H9 (cell line): Measurements from ENCODE around the gene IDH3B. TPM values are rescaled to one million over a fixed set of nuclear protein-coding genes. Genes with fewer than 3 reads are reported as not detected.

Experiments used
- DNase-seq: peaks from one replicate; pipeline ENCODE4 v3.0.0-alpha.2; 2017
- H2AFZ ChIP-seq: one replicate; pipeline ENCODE4 v1.6.1; 2013; ENCODE audit warnings: mild to moderate bottlenecking, low read length, control low read depth, moderate library complexity
- H2AK5ac ChIP-seq: 2 replicates; pipeline ENCODE4 v1.6.1; 2013; ENCODE audit warnings: low read length, control low read depth, mixed read lengths; ENCODE audit not compliant: insufficient read length
- H2BK120ac ChIP-seq: one replicate; pipeline ENCODE4 v1.6.1; 2013; ENCODE audit warnings: low read depth, mild to moderate bottlenecking, low read length, control low read depth, inconsistent platforms; ENCODE audit not compliant: poor library complexity, severe bottlenecking
- H2BK12ac ChIP-seq: 2 replicates; pipeline ENCODE4 v1.6.1; 2013; ENCODE audit warnings: low read length, control low read depth, mixed read lengths, low read depth; ENCODE audit not compliant: insufficient read length
- H2BK15ac ChIP-seq: 2 replicates; pipeline ENCODE4 v1.6.1; 2013; ENCODE audit warnings: low read depth, low read length, control low read depth
- H2BK20ac ChIP-seq: one replicate; pipeline ENCODE4 v1.6.1; 2013; ENCODE audit warnings: low read depth, mild to moderate bottlenecking, low read length, control low read depth, inconsistent platforms; ENCODE audit not compliant: poor library complexity, severe bottlenecking
- H2BK5ac ChIP-seq: 2 replicates; pipeline ENCODE4 v1.6.1; 2013; ENCODE audit warnings: low read length, control low read depth, mixed read lengths; ENCODE audit not compliant: insufficient read length
- H3K14ac ChIP-seq: 2 replicates; pipeline ENCODE4 v1.6.1; 2013; ENCODE audit warnings: low read length, control low read depth; ENCODE audit not compliant: insufficient read depth
- H3K18ac ChIP-seq: 2 replicates; pipeline ENCODE4 v1.6.1; 2013; ENCODE audit warnings: low read depth, mild to moderate bottlenecking, mixed read lengths, low read length, control low read depth; ENCODE audit not compliant: insufficient read length
- H3K23ac ChIP-seq: 2 replicates; pipeline ENCODE4 v1.6.1; 2013; ENCODE audit warnings: low read length, control low read depth, mixed read lengths, low read depth; ENCODE audit not compliant: insufficient read length
- H3K23me2 ChIP-seq: 2 replicates; pipeline ENCODE4 v1.6.1; 2013; ENCODE audit warnings: low read depth, mild to moderate bottlenecking, mixed read lengths, low read length, control low read depth; ENCODE audit not compliant: insufficient read length, poor library complexity, severe bottlenecking
- H3K27ac ChIP-seq: 2 replicates; pipeline ENCODE4 v1.5.1; 2013; ENCODE audit warnings: low read length, control low read depth, mixed read lengths, low read depth; ENCODE audit not compliant: insufficient read length
- H3K27me3 ChIP-seq: 2 replicates; pipeline ENCODE4 v1.6.1; 2013; ENCODE audit warnings: low read length, control low read depth, inconsistent platforms; ENCODE audit not compliant: insufficient read depth
- H3K4ac ChIP-seq: 2 replicates; pipeline ENCODE4 v1.6.1; 2013; ENCODE audit warnings: low read depth, mild to moderate bottlenecking, control low read depth, inconsistent platforms, low read length, moderate library complexity
- H3K4me1 ChIP-seq: 2 replicates; pipeline ENCODE4 v1.6.1; 2013; ENCODE audit warnings: low read length, control low read depth, inconsistent platforms; ENCODE audit not compliant: insufficient read depth
- H3K4me2 ChIP-seq: 2 replicates; pipeline ENCODE4 v1.6.1; 2013; ENCODE audit warnings: low read length, control low read depth, mixed read lengths; ENCODE audit not compliant: insufficient read length, insufficient read depth
- H3K56ac ChIP-seq: 2 replicates; pipeline ENCODE4 v1.6.1; 2013; ENCODE audit warnings: low read depth, mild to moderate bottlenecking, mixed read lengths, low read length, control low read depth; ENCODE audit not compliant: insufficient read length
- H3K79me1 ChIP-seq: 2 replicates; pipeline ENCODE4 v1.6.1; 2013; ENCODE audit warnings: low read depth, mild to moderate bottlenecking, moderate library complexity, low read length, control low read depth, inconsistent platforms; ENCODE audit not compliant: insufficient read depth, poor library complexity, severe bottlenecking
- H3K79me2 ChIP-seq: 2 replicates; pipeline ENCODE4 v1.6.1; 2013; ENCODE audit warnings: low read length, control low read depth, inconsistent platforms; ENCODE audit not compliant: insufficient read depth
- H3K9ac ChIP-seq: 2 replicates; pipeline ENCODE4 v1.6.1; 2013; ENCODE audit warnings: low read length, control low read depth, mixed read lengths; ENCODE audit not compliant: insufficient read length; ENCODE audit errors: extremely low read depth
- H3K9me3 ChIP-seq: one replicate; pipeline ENCODE4 v1.6.1; 2013; ENCODE audit warnings: low read depth, low read length, inconsistent platforms; ENCODE audit not compliant: control insufficient read depth
- H3T11ph ChIP-seq: one replicate; pipeline ENCODE4 v1.6.1; 2013; ENCODE audit warnings: mild to moderate bottlenecking, low read length, control low read depth, inconsistent platforms
- H4K20me1 ChIP-seq: one replicate; pipeline ENCODE4 v1.6.1; 2013; ENCODE audit not compliant: control insufficient read depth, insufficient read length, insufficient read depth
- H4K5ac ChIP-seq: 2 replicates; pipeline ENCODE4 v1.6.1; 2013; ENCODE audit warnings: low read depth, mild to moderate bottlenecking, mixed read lengths, low read length, control low read depth; ENCODE audit not compliant: insufficient read length
- H4K8ac ChIP-seq: replicated peaks from 2 replicates; pipeline ENCODE4 v1.6.1; 2013; ENCODE audit warnings: low read length, control low read depth, mixed read lengths, low read depth; ENCODE audit not compliant: insufficient read length
- H4K91ac ChIP-seq: 2 replicates; pipeline ENCODE4 v1.6.1; 2013; ENCODE audit warnings: low read depth, mild to moderate bottlenecking, moderate library complexity, mixed read lengths, low read length, control low read depth; ENCODE audit not compliant: insufficient read length
- H3K27ac Mint-ChIP-seq, 3 experiments: 2 replicates in 2 of 3; 3 replicates in 1 of 3; pipeline ENCODE4 v1.8.0; 2020 to 2021; ENCODE audit warnings: mixed read lengths in 3 of 3, mild to moderate bottlenecking in 1 of 3, moderate library complexity in 1 of 3
- H3K27me3 Mint-ChIP-seq: 2 replicates; pipeline ENCODE4 v1.8.0; 2021; ENCODE audit warnings: low read depth, mild to moderate bottlenecking, moderate library complexity, mixed read lengths
- H3K36me3 Mint-ChIP-seq, 3 experiments: 2 replicates in 2 of 3; 3 replicates in 1 of 3; pipeline ENCODE4 v1.8.0; 2020 to 2021; ENCODE audit warnings: low read depth in 3 of 3, mixed read lengths in 3 of 3; ENCODE audit not compliant: insufficient read depth in 1 of 3
- H3K4me1 Mint-ChIP-seq, 2 experiments: 2 replicates each; pipeline ENCODE4 v1.8.0; 2020; ENCODE audit warnings: mixed read lengths in 2 of 2
- H3K4me3 Mint-ChIP-seq, 2 experiments: 2 replicates in 1 of 2; 3 replicates in 1 of 2; pipeline ENCODE4 v1.8.0; 2020 to 2021; ENCODE audit warnings: mild to moderate bottlenecking in 2 of 2, mixed read lengths in 2 of 2, moderate library complexity in 1 of 2
- H3K9me3 Mint-ChIP-seq, 2 experiments: 2 replicates in 1 of 2; 3 replicates in 1 of 2; pipeline ENCODE4 v1.8.0; 2020; ENCODE audit warnings: mild to moderate bottlenecking in 2 of 2, mixed read lengths in 2 of 2, moderate library complexity in 1 of 2
- WGBS: extraction: QIAGEN DNeasy Blood & Tissue Kit; methylation state at CpG from one replicate; pipeline ENCODE4 v1.1.7; 2013; ENCODE audit warnings: missing lambda C conversion rate, low lambda C conversion rate, mixed read lengths; ENCODE audit not compliant: insufficient read length; ENCODE audit errors: extremely low coverage; 5-methylcytosine and 5-hydroxymethylcytosine counted together
- total RNA-seq: library from RNA; stranded (reverse); gene quantifications from 2 replicates; pipeline ENCODE4 v1.2.1, GENCODE V29; 2021
- TF ChIP-seq, protein P1 (sequence below): fragments of 200-600 bp; sonication (generic); conservative IDR thresholded peaks from 3 replicates; pipeline ENCODE4 v1.8.0; 2021; ENCODE audit warnings: antibody characterized with exemption, mild to moderate bottlenecking

Gene IDH3B
- total RNA-seq, 1 experiment from 2014 or later, result 114 TPM

DNA sequence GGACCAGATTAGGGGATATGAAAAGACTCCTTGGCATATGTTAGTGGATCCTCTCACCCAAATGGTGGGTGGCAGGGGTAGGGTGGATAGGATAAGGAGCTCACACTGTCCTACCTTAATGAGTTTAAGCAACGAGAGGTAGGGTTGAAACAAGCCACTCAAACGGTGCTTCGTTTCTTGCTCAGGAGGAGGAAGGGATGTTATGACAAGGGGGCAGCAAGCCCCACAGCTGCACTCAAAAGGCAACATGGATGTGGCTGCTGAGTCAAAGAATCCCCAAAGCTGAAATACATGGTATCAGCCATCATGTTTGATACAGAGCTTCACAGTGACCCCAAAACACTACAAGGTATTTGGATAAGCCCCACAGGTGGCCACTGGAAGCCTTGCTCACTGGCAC, 8.4 kb upstream of the IDH3B start:
- Histone ChIP-seq H2BK120ac (no peak overlapping the region), H4K5ac (no peak overlapping the region), H3K9ac (no peak overlapping the region), H3K23me2 (no peaks in the 10 kb centered on the region), H3K4ac (no peak overlapping the region), H2BK20ac (no peak overlapping the region), H3K4me2 (no peak overlapping the region), H3K4me1 (no peaks in the 10 kb centered on the region), H2BK15ac (no peak overlapping the region), H3K18ac (no peak overlapping the region), H4K91ac (no peak overlapping the region), H2BK12ac (no peak overlapping the region), H3K23ac (no peak overlapping the region), H3K9me3 (no peaks in the 10 kb centered on the region), H3T11ph (no peak overlapping the region), H3K27ac (no peak overlapping the region), H2AK5ac (no peak overlapping the region), H4K8ac (no peak overlapping the region), H3K27me3 (no peaks in the 10 kb centered on the region), H2BK5ac (no peak overlapping the region), H3K79me2 (no peaks in the 10 kb centered on the region), H4K20me1 (no peaks in the 10 kb centered on the region), H2AFZ (no peak overlapping the region), H3K56ac (no peak overlapping the region), H3K79me1 (no peaks in the 10 kb centered on the region), H3K14ac (no peak overlapping the region)
- TF ChIP-seq, protein P1, sequence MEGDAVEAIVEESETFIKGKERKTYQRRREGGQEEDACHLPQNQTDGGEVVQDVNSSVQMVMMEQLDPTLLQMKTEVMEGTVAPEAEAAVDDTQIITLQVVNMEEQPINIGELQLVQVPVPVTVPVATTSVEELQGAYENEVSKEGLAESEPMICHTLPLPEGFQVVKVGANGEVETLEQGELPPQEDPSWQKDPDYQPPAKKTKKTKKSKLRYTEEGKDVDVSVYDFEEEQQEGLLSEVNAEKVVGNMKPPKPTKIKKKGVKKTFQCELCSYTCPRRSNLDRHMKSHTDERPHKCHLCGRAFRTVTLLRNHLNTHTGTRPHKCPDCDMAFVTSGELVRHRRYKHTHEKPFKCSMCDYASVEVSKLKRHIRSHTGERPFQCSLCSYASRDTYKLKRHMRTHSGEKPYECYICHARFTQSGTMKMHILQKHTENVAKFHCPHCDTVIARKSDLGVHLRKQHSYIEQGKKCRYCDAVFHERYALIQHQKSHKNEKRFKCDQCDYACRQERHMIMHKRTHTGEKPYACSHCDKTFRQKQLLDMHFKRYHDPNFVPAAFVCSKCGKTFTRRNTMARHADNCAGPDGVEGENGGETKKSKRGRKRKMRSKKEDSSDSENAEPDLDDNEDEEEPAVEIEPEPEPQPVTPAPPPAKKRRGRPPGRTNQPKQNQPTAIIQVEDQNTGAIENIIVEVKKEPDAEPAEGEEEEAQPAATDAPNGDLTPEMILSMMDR, result no peak
- no peak for DNase-seq
- H3K36me3 Mint-ChIP-seq, result no peaks in the 10 kb centered on the region
- peak overlapping the region in 1 of 3 experiments; percentile 40; a peak in 2 of 7 replicates for H3K27ac Mint-ChIP-seq
- H3K9me3 Mint-ChIP-seq, result no peaks in the 10 kb centered on the region
- peaks cover 55% of the 10 kb centered on the region for H3K27me3 Mint-ChIP-seq
- WGBS, result no CpG with 5 or more reads among the region's 3 CpGs
- H3K4me3 Mint-ChIP-seq, result no peak overlapping the region
- H3K4me1 Mint-ChIP-seq, result peaks cover 0 to 4% of the 10 kb centered on the region in 2 experiments; a peak in 2 of 4 replicates
